22Rv1 (cell line): ENCODE data around the gene USH2A.

Experiments
- H3K27ac ChIP-seq: fragments of 450-650 bp; 2 replicates; pipeline ENCODE4 v1.5.1; 2017
- CTCF ChIP-seq: fragments of 450-650 bp; IDR thresholded peaks from 2 replicates; pipeline ENCODE4 v1.5.1; 2017; ENCODE audit warnings: mild to moderate bottlenecking
- ZFX ChIP-seq: fragments of 450-650 bp; IDR thresholded peaks from 2 replicates; pipeline ENCODE4 v1.6.1; 2017; ENCODE audit warnings: antibody characterized with exemption, borderline replicate concordance

Gene USH2A

DNA sequence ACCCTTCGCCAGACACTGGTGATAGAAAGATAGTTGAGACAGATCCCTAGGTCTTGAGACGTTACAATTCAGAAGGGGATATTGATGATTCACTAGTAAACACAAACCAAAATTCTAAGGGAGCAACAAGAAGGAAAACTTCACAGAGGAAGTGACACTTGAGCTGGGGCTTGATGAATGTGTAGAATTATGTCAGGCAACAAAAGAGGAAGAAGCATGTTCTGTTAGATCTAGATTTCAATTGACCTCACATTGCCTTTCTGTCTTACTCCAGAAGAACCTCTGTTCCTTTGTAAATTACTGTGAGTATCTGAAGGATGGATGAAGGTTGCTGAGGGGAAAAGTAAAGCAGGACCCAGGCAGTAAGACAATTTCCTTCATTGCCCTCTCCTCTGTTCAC is 528.0 kb downstream of the USH2A start:
- no peak for TF ChIP-seq CTCF
- TF ChIP-seq ZFX: no peak
- no peak overlapping the region for H3K27ac ChIP-seq

GRCh38 chr1:215894617-215895016 is 528.6 kb downstream of the USH2A start:
- TF ChIP-seq ZFX: no peak
- TF ChIP-seq CTCF: no peak
- no peak overlapping the region for H3K27ac ChIP-seq

DNA sequence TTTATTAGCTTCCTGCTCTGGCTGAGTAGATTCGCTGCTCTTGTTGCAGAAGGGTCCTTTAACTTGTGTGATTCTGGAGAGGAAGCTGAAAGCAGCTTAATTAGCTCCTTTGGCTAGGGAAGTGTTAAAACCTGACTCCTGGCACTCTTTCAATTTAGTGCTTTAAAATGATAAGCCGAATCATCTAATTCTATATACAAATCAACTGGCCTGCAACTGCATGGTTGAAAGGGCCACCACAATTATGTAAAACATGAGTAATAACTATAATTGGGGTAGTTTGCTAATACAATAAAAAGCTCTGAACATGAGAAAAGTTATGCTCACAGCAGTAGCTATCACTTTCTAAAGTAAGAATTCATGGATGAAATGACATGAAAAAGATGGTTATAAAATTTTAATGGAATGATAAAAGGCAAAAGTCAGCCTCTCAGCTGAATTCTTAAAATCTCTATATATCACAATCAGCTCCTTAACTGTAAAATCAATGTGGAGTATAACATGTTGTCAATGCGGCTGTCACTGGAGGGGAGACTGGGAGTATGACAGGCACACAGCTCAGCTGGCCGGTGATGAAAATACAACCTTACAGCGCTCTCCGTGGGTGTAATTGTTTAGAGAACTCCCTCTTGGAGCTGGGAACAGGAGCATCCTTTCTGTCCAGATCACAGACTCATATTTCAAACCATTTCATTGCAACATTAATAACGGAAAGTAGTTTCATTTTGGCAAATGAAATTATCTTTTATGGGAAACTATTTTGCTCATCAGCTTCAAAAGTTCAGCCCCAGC is 531.8 kb downstream of the USH2A start:
- no peak for TF ChIP-seq ZFX
- no peak for TF ChIP-seq CTCF
- H3K27ac ChIP-seq: no peak overlapping the region

DNA sequence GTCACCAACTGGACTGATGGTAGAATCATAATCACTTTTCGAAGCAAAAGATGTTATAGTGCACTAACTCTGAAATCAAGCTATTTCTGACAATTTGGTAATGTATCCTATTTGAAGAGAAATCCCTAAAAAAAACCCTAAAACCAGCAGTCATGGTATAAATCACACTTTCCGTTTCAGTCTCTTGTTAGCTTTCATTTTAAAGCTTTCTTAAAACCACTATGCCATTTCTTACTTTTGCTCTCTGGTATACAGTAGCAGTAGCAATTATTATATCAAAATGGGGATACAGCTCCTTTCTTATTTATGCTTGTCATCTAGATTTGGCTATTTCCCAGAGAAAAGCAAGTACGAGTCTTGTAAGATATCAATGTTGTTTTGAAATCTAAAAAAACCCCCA is 532.8 kb downstream of the USH2A start:
- TF ChIP-seq ZFX: no peak
- TF ChIP-seq CTCF: no peak

DNA sequence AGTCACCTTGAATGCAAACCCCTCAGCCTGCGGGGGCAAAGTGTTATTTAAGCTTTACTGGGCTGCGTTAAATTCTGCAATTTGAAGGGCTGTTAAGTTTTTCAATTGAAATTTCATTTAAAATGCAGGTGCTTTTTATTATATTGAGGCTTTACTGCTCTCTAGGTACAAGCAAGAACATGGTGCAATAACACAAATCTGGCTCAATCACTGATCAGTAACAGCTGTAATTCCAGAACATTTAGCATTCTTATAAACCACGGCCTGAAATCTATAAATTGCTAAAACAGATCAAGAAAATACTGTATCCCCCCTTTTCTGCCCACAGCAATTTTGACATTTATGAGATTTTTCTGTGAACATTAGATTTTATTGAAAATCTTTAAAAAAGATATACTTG is 533.4 kb downstream of the USH2A start:
- no peak for TF ChIP-seq ZFX
- no peak for TF ChIP-seq CTCF
- no peak overlapping the region for H3K27ac ChIP-seq

More for the DNA sequence above, 532.8 kb downstream of the USH2A start:
- no peak overlapping the region for H3K27ac ChIP-seq

- peak; percentile 49 for TF ChIP-seq CTCF
- no peak for TF ChIP-seq ZFX
- no peak overlapping the region for H3K27ac ChIP-seq
These were observed 535.1 kb downstream of the USH2A start for GRCh38 chr1:215888159-215888558.

GRCh38 chr1:215887627-215888026 is 535.6 kb downstream of the USH2A start:
- no peak overlapping the region for H3K27ac ChIP-seq

More at GRCh38 chr1:215887627-215888026, 535.6 kb downstream of the USH2A start:
- TF ChIP-seq CTCF (no peak), ZFX (no peak)
